ENCODE measurements around the gene PRDX6. TPM values are rescaled to one million over a fixed set of nuclear protein-coding genes. Genes with fewer than 3 reads are reported as not detected.

The PRDX6 gene
- total and polyA plus RNA-seq, 10 of the 15 experiments (the other 5 are each of a cell fraction or from before 2014, with no cell fraction given) = 70.7 to 230 (median 138) TPM

- WGBS (ENCODE audit: insufficient coverage, insufficient replicate concordance, low lambda C conversion rate, missing lambda C conversion rate) = 31% methylated on average over 2 of the region's 2 CpGs
- TF ChIP-seq E2F8 (IDR thresholded peaks at IDR 0.05; ENCODE audit: low read depth, partially characterized antibody) = no peak
- no peak for TF ChIP-seq HDAC6 (IDR thresholded peaks at IDR 0.05; ENCODE audit: unreplicated experiment)
- no peak for TF ChIP-seq RELB (IDR thresholded peaks at IDR 0.05; ENCODE audit: low read depth)
- TF ChIP-seq FOXK2 (IDR thresholded peaks at IDR 0.05) = no peak
- TF ChIP-seq MYB (IDR thresholded peaks at IDR 0.05; ENCODE audit: borderline replicate concordance, low read depth, low read length) = no peak
- TF ChIP-seq MTA3 (IDR thresholded peaks at IDR 0.05; ENCODE audit: borderline replicate concordance, low read length) = no peak
- TF ChIP-seq, protein P1, sequence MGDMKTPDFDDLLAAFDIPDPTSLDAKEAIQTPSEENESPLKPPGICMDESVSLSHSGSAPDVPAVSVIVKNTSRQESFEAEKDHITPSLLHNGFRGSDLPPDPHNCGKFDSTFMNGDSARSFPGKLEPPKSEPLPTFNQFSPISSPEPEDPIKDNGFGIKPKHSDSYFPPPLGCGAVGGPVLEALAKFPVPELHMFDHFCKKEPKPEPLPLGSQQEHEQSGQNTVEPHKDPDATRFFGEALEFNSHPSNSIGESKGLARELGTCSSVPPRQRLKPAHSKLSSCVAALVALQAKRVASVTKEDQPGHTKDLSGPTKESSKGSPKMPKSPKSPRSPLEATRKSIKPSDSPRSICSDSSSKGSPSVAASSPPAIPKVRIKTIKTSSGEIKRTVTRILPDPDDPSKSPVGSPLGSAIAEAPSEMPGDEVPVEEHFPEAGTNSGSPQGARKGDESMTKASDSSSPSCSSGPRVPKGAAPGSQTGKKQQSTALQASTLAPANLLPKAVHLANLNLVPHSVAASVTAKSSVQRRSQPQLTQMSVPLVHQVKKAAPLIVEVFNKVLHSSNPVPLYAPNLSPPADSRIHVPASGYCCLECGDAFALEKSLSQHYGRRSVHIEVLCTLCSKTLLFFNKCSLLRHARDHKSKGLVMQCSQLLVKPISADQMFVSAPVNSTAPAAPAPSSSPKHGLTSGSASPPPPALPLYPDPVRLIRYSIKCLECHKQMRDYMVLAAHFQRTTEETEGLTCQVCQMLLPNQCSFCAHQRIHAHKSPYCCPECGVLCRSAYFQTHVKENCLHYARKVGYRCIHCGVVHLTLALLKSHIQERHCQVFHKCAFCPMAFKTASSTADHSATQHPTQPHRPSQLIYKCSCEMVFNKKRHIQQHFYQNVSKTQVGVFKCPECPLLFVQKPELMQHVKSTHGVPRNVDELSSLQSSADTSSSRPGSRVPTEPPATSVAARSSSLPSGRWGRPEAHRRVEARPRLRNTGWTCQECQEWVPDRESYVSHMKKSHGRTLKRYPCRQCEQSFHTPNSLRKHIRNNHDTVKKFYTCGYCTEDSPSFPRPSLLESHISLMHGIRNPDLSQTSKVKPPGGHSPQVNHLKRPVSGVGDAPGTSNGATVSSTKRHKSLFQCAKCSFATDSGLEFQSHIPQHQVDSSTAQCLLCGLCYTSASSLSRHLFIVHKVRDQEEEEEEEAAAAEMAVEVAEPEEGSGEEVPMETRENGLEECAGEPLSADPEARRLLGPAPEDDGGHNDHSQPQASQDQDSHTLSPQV (IDR thresholded peaks at IDR 0.05) = no peak
- no peak for TF ChIP-seq PRDM15 (CRISPR knock-in tag; IDR thresholded peaks at IDR 0.05)
- no peak for TF ChIP-seq CREM (IDR thresholded peaks at IDR 0.05; ENCODE audit: low read depth)
- TF ChIP-seq SIX5 (IDR thresholded peaks at IDR 0.05; ENCODE audit: low read depth, low read length, severe bottlenecking) = no peak
- ChIA-PET CTCF (interaction anchor here (0.8 to 2.5 kb wide), 4 partner anchors 9 to 779 kb away, joined by 3 to 23 read pairs (median 4); no protein-coding TSS in a partner anchor), POLR2A (no interaction called here), SMC1A (ENCODE audit: uncharacterized antibody, unreplicated experiment) (interaction anchor here (0.9 to 2.0 kb wide), 4 partner anchors 9 to 780 kb away, joined by 3 to 13 read pairs (median 5); partner anchors contain the start of gene KLHL20), RAD21 (ENCODE audit: unreplicated experiment) (interaction anchor here (0.9 to 1.2 kb wide), 2 partner anchors 40 to 779 kb away, joined by 3 read pairs; no protein-coding TSS in a partner anchor)
- no peak overlapping the region for H3K27ac ChIP-seq (ENCODE audit: control insufficient read depth, insufficient read depth)
- H3K4me3 ChIP-seq = no peak overlapping the region
- H3K9me3 ChIP-seq (replicated peaks; ENCODE audit: control insufficient read depth, insufficient read depth, low read length) = no peaks in the 10 kb centered on the region
- DNase-seq (ENCODE audit: low read depth, low spot score) (no peak), FAIRE-seq (no peak), ATAC-seq (no peak)
- H3K4me2 ChIP-seq (ENCODE audit: control insufficient read depth, insufficient read depth) = no peak overlapping the region
- H4K20me1 ChIP-seq (ENCODE audit: control insufficient read depth, insufficient read depth) = no peaks in the 10 kb centered on the region
- no peaks in the 10 kb centered on the region for H3K79me2 ChIP-seq (ENCODE audit: control insufficient read depth, insufficient read depth, low read length)
- H2AFZ ChIP-seq (ENCODE audit: control insufficient read depth, low read depth, low read length) = no peak overlapping the region
- H3K9ac ChIP-seq (ENCODE audit: control insufficient read depth, insufficient read depth, low read length) = no peak overlapping the region
- H3K36me3 ChIP-seq (ENCODE audit: control insufficient read depth in 2 of 2, insufficient read depth in 2 of 2, low read length in 1 of 2) = no peaks in the 10 kb centered on the region
- in situ Hi-C loops (cut with MboI) (loop anchor here (10.0 to 25.0 kb wide), 3 partner anchors 636 to 1306 kb away; no protein-coding TSS in a partner anchor), intact Hi-C loops (cut with micrococcal nuclease; ENCODE audit: unreplicated experiment) (loop anchor here (10.0 kb wide), 2 partner anchors 276 to 506 kb away; partner anchors contain the start of gene KLHL20)
- H3K27me3 ChIP-seq (replicated peaks in 1 of 2; ENCODE audit: control insufficient read depth in 2 of 2, insufficient read depth in 2 of 2, low read length in 1 of 2) = no peaks in the 10 kb centered on the region
- BruUV-seq (replicated peaks) = no TSS peak
- no peaks in the 10 kb centered on the region for H3K4me1 ChIP-seq (ENCODE audit: control insufficient read depth, insufficient read depth, low read length)
Observed at GRCh38 chr1:173438675-173439074, 38.5 kb upstream of the PRDX6 start.
